ENCODE results near the gene PRDM16.

Gene PRDM16

DNA sequence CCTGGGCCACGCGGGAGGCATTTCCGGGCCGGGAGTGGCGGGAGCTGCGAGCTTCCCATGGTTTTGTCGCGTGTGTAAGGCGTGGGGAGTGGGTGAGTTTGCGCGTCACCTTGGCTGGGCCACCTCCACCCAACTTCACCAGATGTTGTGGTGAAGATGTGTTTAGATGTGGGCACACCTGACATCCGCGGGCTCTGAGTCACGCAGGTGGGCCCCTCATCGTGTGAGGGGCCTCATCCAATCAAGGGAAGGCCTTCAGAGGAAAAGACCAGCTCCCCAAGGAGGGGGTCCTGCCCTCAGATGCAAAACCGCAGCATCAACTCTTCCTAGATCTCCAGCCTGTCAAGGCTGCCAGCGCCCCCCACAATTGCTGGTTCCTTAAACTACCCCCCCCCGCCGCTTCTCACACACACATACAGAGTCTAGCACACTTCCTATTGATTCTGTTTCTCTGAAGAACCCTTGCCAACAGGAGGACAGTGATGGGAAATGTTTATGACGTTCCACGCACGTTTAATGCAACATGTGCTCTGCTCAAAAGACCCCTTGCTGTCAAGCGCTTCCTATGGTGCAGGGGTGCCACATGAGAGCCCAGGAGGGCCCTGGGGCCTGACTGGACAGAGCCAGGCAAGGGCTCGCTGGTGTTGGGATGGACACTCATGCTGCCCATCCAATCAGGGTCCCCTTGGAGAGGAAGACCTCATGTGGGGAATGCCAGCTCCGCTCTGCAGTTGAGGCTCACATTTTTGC is 35.8 kb upstream of the PRDM16 start:
- DNase-seq: no peak

- no peak for DNase-seq
These were observed 35.3 kb upstream of the PRDM16 start for GRCh38 chr1:3033790-3034090.

- DNase-seq: no peak
These were observed 34.8 kb upstream of the PRDM16 start for GRCh38 chr1:3034162-3034561.

- DNase-seq: no peak
These were observed 34.1 kb upstream of the PRDM16 start for GRCh38 chr1:3034728-3035562.

GRCh38 chr1:3035563-3036446 is 33.2 kb upstream of the PRDM16 start:
- DNase-seq: no peak

- no peak for DNase-seq
These were observed 32.3 kb upstream of the PRDM16 start for GRCh38 chr1:3036447-3037280.

DNA sequence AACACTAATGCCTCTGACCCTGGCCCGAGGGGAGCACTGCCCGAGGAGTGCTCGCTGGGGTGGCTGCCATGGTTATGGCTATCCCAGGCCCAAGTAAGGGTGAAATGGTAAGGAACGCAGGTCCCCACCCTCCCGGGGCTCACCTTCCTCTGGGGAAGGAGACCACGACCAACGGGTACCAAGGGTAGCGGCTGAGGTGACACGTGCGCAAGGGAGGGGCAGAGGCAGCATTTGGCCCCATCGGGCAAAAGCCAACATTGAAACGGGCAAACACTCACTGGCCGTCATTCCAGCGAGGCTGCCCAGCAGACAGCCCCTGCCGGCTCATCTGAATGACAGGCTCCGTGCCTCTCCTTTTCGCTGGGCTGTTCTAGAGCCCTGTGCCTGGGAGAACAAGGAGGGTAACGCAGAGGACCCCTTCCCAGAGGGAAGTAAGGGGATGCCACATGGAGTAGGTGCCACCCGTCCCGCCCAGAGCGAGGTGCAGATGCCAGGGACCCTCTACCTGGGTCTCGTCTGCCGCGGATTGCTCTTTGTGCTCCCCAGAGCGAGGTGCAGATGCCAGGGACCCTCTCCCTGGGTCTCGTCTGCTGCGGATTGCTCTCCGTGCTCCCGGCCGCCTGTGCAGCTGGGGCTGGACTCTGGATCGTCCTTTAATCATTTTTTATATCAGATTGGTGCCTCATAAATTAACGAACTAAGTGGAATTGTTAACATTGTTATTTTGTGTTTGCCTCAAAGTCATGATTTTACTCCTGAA is 31.5 kb upstream of the PRDM16 start:
- DNase-seq: no peak

DNA sequence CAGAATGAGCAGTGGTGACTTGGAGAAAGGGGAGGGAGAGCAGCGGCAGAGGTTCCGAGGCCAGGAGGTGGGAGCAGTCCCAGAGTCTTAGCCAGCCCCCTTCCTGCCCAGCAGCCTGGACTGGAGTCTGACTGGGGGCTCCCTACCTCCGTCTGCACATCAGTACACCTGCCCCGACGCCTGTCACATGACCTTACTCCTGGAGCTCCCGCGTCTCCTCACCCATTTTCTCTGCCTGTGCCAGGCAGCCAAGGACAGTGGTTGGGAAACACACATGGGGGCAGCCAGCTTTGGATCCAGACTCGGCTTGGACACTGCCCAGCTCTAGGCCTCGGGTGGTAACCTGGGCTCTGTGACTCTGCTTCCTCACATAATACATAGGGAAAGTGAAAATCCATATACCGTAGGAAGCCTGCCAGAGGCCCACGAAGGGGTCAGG is 30.9 kb upstream of the PRDM16 start:
- no peak for DNase-seq

- DNase-seq: no peak
These were observed 30.3 kb upstream of the PRDM16 start for GRCh38 chr1:3038571-3039181.

DNA sequence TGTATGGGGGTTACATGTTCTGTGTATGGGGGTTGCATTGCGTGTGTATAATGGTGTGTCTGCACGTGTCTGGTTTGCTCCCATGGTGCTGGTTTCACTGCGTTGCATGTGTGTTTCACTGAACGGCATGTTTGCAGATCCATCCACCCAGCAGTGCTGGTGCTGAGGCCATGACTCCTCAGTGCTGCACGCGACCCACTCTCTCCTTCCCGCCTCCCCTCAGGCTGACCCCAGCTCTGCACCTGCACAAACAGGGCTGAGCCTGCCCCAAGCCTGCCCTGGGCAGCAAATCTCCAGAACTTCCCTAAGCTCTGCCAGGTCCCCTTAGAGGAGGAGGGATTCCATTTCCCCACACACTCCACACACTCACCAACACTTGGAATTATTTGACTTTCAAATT is 29.0 kb upstream of the PRDM16 start:
- no peak for DNase-seq

GRCh38 chr1:3042481-3042880 is 26.5 kb upstream of the PRDM16 start:
- no peak for DNase-seq

DNA sequence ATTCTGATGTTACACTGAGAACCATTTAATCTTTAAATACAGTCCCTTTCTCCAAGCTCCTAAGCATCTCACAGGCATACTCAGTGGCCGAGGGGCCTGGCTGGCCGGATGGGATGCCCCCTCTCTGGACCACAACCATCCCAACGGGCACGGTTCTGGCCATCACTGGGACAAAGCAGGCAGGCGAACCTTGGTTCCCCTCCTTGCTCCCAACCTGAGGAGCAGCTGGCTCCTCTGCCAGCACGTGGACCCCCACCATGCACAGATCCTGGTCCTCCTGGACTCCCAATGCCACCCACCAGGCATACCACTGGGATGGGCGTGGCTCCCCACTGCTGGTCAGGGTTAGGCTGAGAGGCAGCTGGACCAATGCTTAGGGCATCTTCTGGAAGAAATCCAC is 19.8 kb upstream of the PRDM16 start:
- DNase-seq: no peak

- no peak for DNase-seq
These were observed 19.1 kb upstream of the PRDM16 start for GRCh38 chr1:3049905-3050304.

- DNase-seq: no peak
These were observed 18.4 kb upstream of the PRDM16 start for GRCh38 chr1:3050603-3051002.

- DNase-seq: no peak
These were observed 17.4 kb upstream of the PRDM16 start for GRCh38 chr1:3051270-3052268.

GRCh38 chr1:3052501-3052900 is 16.5 kb upstream of the PRDM16 start:
- DNase-seq: no peak

DNA sequence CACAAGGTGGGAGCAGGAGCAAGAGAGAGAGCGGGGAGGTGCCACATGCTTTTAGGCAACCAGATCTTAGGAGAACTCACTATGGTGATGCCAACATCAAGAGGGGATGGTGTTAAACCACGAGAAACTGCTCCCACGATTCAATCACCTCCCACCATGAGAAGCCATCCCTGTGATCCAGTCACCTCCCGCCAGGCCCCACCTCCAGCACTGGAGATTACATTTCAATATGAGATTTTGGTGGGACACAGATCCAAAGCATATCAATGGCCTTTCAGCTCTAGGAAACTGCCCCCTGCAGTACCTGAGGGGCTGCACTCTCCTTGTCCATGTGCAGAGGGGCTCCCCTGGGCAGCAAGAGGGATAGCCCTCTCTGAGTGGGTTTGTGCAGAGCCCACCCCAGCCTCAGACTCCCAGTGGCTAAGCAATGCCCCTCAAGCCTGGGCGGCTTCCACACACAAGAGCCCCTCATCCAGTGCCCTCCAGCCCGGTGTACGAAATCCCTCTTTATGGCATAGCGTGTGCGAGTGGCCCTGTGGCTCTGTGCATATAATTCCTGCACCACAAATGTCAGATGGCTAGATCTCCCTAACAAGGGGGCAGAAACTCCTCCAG is 15.5 kb upstream of the PRDM16 start:
- no peak for DNase-seq

DNA sequence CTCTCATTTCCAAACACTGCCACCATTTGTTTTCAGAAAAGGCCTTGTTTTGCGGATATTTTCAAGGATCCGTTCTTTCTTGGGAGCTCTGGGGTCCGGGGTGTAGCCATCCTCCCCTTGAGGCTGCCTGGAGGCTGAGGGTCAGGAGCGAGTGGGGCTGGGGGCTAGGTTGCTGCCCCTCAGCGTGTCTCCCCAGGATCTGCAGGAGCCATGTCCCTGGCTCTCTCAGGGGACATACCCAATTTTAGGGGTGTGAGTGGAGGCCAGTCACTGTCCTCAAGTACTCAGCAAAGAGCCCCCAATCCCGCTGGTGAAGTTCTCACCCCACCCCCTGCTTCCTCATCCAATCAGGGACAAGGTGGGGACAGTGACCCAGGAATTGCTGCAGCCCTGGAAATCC is 15.0 kb upstream of the PRDM16 start:
- no peak for DNase-seq

- DNase-seq: no peak
These were observed 14.5 kb upstream of the PRDM16 start for GRCh38 chr1:3054474-3054873.

GRCh38 chr1:3055051-3055450 is 14.0 kb upstream of the PRDM16 start:
- no peak for DNase-seq
